Peyer's patch (tissue), 4 donors: ENCODE measurements around the gene LUZP2.

ENCODE experiments used
- POLR2A ChIP-seq, 2 donors: fragments of 450-650 bp; IDR thresholded peaks; one replicate each; pipeline ENCODE4 v1.5.1; 2017; ENCODE audit warnings: antibody characterized with exemption in 2 of 2, mild to moderate bottlenecking in 2 of 2, moderate library complexity in 2 of 2
- TF ChIP-seq, protein P1 (sequence below), 6 experiments: fragments of 450-650 bp in 4 of 6; fragments of 200-600 bp in 2 of 6; sonication (generic) in 1 of 6; IDR thresholded peaks; one replicate each; pipeline ENCODE4 v1.5.1; 2017 to 2019; ENCODE audit warnings: antibody characterized with exemption in 6 of 6, mild to moderate bottlenecking in 3 of 6, moderate library complexity in 1 of 6

DNA sequence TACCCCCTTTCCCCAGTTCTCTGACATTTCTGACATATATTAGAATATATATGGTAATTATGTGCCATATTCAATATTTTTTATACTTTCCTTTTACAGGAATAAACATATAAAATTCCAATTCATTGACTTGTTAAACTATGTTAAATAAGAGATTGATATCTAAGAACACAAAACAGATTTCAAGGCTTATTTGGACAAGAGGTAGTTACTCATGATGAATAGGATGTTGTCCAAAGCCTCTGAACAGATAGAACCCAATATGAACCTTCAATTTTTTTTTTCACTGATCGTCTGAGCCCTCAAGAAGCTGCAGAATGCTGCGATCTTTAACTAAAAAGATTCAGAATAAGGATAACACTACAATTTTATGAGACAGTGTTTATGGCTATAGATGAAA, 340.3 kb downstream of the LUZP2 start:
- TF ChIP-seq, protein P1, sequence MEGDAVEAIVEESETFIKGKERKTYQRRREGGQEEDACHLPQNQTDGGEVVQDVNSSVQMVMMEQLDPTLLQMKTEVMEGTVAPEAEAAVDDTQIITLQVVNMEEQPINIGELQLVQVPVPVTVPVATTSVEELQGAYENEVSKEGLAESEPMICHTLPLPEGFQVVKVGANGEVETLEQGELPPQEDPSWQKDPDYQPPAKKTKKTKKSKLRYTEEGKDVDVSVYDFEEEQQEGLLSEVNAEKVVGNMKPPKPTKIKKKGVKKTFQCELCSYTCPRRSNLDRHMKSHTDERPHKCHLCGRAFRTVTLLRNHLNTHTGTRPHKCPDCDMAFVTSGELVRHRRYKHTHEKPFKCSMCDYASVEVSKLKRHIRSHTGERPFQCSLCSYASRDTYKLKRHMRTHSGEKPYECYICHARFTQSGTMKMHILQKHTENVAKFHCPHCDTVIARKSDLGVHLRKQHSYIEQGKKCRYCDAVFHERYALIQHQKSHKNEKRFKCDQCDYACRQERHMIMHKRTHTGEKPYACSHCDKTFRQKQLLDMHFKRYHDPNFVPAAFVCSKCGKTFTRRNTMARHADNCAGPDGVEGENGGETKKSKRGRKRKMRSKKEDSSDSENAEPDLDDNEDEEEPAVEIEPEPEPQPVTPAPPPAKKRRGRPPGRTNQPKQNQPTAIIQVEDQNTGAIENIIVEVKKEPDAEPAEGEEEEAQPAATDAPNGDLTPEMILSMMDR (IDR thresholded peaks at IDR 0.05), result no peak
- no peak for TF ChIP-seq POLR2A (IDR thresholded peaks at IDR 0.05)
